ENCODE results near the gene ABCC5. TPM values are rescaled to one million over a fixed set of nuclear protein-coding genes. Genes with fewer than 3 reads are reported as not detected.

ABCC5 gene
- total and polyA plus RNA-seq, 3 donors from 2014 or later = 35.2 to 77.9 (median 61.5) TPM

GRCh38 chr3:183924956-183925355 is 92.7 kb downstream of the ABCC5 start:
- no peak for DNase-seq

GRCh38 chr3:183924543-183924942 is 93.1 kb downstream of the ABCC5 start:
- Histone ChIP-seq H3K9me3 (no peaks in the 10 kb centered on the region), H3K4me3 (no peak overlapping the region), H3K27me3 (no peaks in the 10 kb centered on the region), H3K27ac (no peak overlapping the region), H3K36me3 (ENCODE audit: low read depth, missing control alignments) (no peaks in the 10 kb centered on the region), H3K4me1 (no peaks in the 10 kb centered on the region)
- no peak for TF ChIP-seq POLR2A (IDR thresholded peaks at IDR 0.05)
- TF ChIP-seq CTCF (IDR thresholded peaks at IDR 0.05) = no peak
- intact Hi-C loops (cut with DNase I; ENCODE audit: low total_unique reads) = no loop called here
- 95 to 100% methylated on average over 3 of the region's 3 CpGs for WGBS, 2 donors
- DNase-seq = no peak

More at GRCh38 chr3:183924956-183925355, 92.7 kb downstream of the ABCC5 start:
- intact Hi-C loops (cut with DNase I; ENCODE audit: low total_unique reads) = no loop called here
- H3K27me3 ChIP-seq = no peaks in the 10 kb centered on the region
- TF ChIP-seq CTCF (IDR thresholded peaks at IDR 0.05) = no peak
- TF ChIP-seq POLR2A (IDR thresholded peaks at IDR 0.05) = no peak
- H3K4me1 ChIP-seq = no peaks in the 10 kb centered on the region
- H3K27ac ChIP-seq = no peak overlapping the region
- no peaks in the 10 kb centered on the region for H3K36me3 ChIP-seq (ENCODE audit: low read depth, missing control alignments)
- no peak overlapping the region for H3K4me3 ChIP-seq
- 91 to 96% methylated on average over 7 of the region's 7 CpGs for WGBS, 2 donors
- no peaks in the 10 kb centered on the region for H3K9me3 ChIP-seq

- Histone ChIP-seq H3K4me1 (no peaks in the 10 kb centered on the region), H3K27me3 (no peaks in the 10 kb centered on the region), H3K4me3 (no peak overlapping the region), H3K36me3 (ENCODE audit: low read depth, missing control alignments) (no peaks in the 10 kb centered on the region), H3K27ac (no peak overlapping the region), H3K9me3 (no peaks in the 10 kb centered on the region)
- no peak for TF ChIP-seq POLR2A (IDR thresholded peaks at IDR 0.05)
- TF ChIP-seq CTCF (IDR thresholded peaks at IDR 0.05) = no peak
- DNase-seq = no peak
- intact Hi-C loops (cut with DNase I; ENCODE audit: low total_unique reads) = no loop called here
- WGBS, 2 donors = 91 to 95% methylated on average over 4 of the region's 4 CpGs
Measured at GRCh38 chr3:183922421-183922820, 95.3 kb downstream of the ABCC5 start.

GRCh38 chr3:183921096-183921495 is 96.6 kb downstream of the ABCC5 start:
- Histone ChIP-seq H3K9me3 (no peaks in the 10 kb centered on the region), H3K36me3 (ENCODE audit: low read depth, missing control alignments) (no peaks in the 10 kb centered on the region), H3K27me3 (no peaks in the 10 kb centered on the region), H3K4me3 (no peak overlapping the region), H3K27ac (no peak overlapping the region), H3K4me1 (no peaks in the 10 kb centered on the region)
- no peak for DNase-seq
- TF ChIP-seq POLR2A (IDR thresholded peaks at IDR 0.05) = no peak
- no peak for TF ChIP-seq CTCF (IDR thresholded peaks at IDR 0.05)
- intact Hi-C loops (cut with DNase I; ENCODE audit: low total_unique reads) = no loop called here
- 86 to 87% methylated on average over 15 of the region's 15 CpGs for WGBS, 2 donors

- no peak for DNase-seq
- Histone ChIP-seq H3K27ac (no peak overlapping the region), H3K36me3 (ENCODE audit: low read depth, missing control alignments) (no peaks in the 10 kb centered on the region), H3K27me3 (no peaks in the 10 kb centered on the region), H3K9me3 (no peaks in the 10 kb centered on the region), H3K4me1 (no peaks in the 10 kb centered on the region), H3K4me3 (no peak overlapping the region)
- intact Hi-C loops (cut with DNase I; ENCODE audit: low total_unique reads) = no loop called here
- 86 to 91% methylated on average over 14 of the region's 14 CpGs for WGBS, 2 donors
- TF ChIP-seq CTCF (IDR thresholded peaks at IDR 0.05) (no peak), POLR2A (IDR thresholded peaks at IDR 0.05) (no peak)
Measured at GRCh38 chr3:183920416-183920815, 97.3 kb downstream of the ABCC5 start.
